ENCODE measurements around the gene UTP3.
"Not testable (repeated sequence)": the region's sequence is repeated elsewhere in the genome, so short reads cannot be mapped to it uniquely, and the experiment has no call there.

DNA sequence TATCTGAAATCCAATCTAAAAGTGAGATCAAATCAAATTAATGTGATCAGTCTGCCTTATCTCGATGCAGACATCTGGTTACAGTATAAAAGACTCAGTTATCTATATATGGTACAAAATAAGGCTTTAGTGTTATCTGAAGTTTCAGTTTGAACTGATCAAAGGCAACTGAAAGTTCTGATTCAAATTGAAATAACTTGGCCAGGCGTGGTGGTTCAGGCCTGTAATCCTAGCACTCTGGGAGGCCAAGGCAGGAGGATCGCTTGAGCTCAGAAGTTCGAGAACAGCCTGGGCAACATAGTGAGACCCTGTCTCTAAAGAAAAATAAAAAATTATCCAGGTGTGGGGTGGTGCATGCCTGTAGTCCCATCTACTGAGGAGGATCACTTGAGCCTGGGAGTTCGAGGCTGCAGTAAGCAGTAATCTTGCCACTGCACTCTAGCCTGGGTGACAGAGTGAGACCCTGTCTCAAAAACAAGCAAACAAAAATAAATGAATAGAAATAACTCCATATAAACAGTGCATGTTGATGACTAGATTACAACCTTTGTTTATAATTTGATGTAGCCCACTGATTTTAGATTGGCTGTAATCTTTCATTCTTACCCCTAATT, 26.9 kb upstream of the UTP3 start:
- not testable (repeated sequence) for TF ChIP-seq CTCF, POLR2A (IDR thresholded peaks at IDR 0.05)
